ENCODE results near the gene NBAS. TPM values are rescaled to one million over a fixed set of nuclear protein-coding genes. Genes with fewer than 3 reads are reported as not detected.

NBAS gene
- total and polyA plus RNA-seq, 9 of the 15 experiments (the other 6 are each of a cell fraction or from before 2014, with no cell fraction given): 15.3 to 94.4 (median 69.9) TPM

GRCh38 chr2:15400240-15400826, 160.8 kb downstream of the NBAS start:
- no TSS peak for BruUV-seq (replicated peaks)
- H4K20me1 ChIP-seq (replicated peaks; ENCODE audit: control insufficient read depth, insufficient read depth, low read length): no peaks in the 10 kb centered on the region
- intact Hi-C loops (cut with micrococcal nuclease) (no loop called here), in situ Hi-C loops (cut with MboI) (no loop called here)
- no peaks in the 10 kb centered on the region for H3K79me2 ChIP-seq (ENCODE audit: control insufficient read depth, insufficient read depth, low read length)
- no peaks in the 10 kb centered on the region for H3K4me1 ChIP-seq (replicated peaks in 1 of 2; ENCODE audit: control insufficient read depth in 2 of 2, insufficient read depth in 2 of 2, low read length in 2 of 2)
- ChIA-PET CTCF (ENCODE audit: low intra/inter-chr PET ratio) (no interaction called here), POLR2A (no interaction called here)
- no peak overlapping the region for H3K4me2 ChIP-seq (ENCODE audit: insufficient read depth, low read length)
- H3K9me3 ChIP-seq (replicated peaks; ENCODE audit: control insufficient read depth, insufficient read depth, low read depth, low read length): no peaks in the 10 kb centered on the region
- no peaks in the 10 kb centered on the region for H3K9me1 ChIP-seq (ENCODE audit: control insufficient read depth, insufficient read depth, low read length)
- peaks cover 62% of the 10 kb centered on the region for H3K36me3 ChIP-seq (ENCODE audit: control insufficient read depth, insufficient read depth, low read length)
- WGBS (ENCODE audit: insufficient coverage, low coverage, missing lambda C conversion rate): 88% methylated on average over 5 of the region's 5 CpGs
- no peak for ATAC-seq
- no peak for DNase-seq (ENCODE audit: extremely low read depth in 1 of 4, low spot score in 3 of 4)
- H3K9ac ChIP-seq (ENCODE audit: insufficient read depth in 1 of 2, low read depth in 2 of 2, low read length in 2 of 2): no peak overlapping the region
- H3K4me3 ChIP-seq: no peak overlapping the region
- FAIRE-seq: no peak
- TF ChIP-seq, protein P1, sequence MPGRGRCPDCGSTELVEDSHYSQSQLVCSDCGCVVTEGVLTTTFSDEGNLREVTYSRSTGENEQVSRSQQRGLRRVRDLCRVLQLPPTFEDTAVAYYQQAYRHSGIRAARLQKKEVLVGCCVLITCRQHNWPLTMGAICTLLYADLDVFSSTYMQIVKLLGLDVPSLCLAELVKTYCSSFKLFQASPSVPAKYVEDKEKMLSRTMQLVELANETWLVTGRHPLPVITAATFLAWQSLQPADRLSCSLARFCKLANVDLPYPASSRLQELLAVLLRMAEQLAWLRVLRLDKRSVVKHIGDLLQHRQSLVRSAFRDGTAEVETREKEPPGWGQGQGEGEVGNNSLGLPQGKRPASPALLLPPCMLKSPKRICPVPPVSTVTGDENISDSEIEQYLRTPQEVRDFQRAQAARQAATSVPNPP (IDR thresholded peaks at IDR 0.05; ENCODE audit: borderline replicate concordance, insufficient read depth, insufficient read length): no peak
- 0 out of 2 replicates have a peak, but pooled peaks have one; percentile 30 for TF ChIP-seq NFRKB (IDR thresholded peaks at IDR 0.05; ENCODE audit: low read depth)
- no peak overlapping the region for H3K27ac ChIP-seq (ENCODE audit: extremely low read depth, low read depth, low read length)
- H2AFZ ChIP-seq (ENCODE audit: low read depth, low read length): no peak overlapping the region
- no peaks in the 10 kb centered on the region for H3K27me3 ChIP-seq (ENCODE audit: control insufficient read depth in 2 of 2, insufficient read depth in 2 of 2, low read length in 2 of 2)

GRCh38 chr2:15399241-15399640, 161.9 kb downstream of the NBAS start:
- peaks cover 71% of the 10 kb centered on the region for H3K36me3 ChIP-seq (ENCODE audit: control insufficient read depth, insufficient read depth, low read length)
- no peaks in the 10 kb centered on the region for H3K79me2 ChIP-seq (ENCODE audit: control insufficient read depth, insufficient read depth, low read length)
- no peak overlapping the region for H3K4me2 ChIP-seq (ENCODE audit: insufficient read depth, low read length)
- no peaks in the 10 kb centered on the region for H3K9me3 ChIP-seq (replicated peaks; ENCODE audit: control insufficient read depth, insufficient read depth, low read depth, low read length)
- H3K9me1 ChIP-seq (ENCODE audit: control insufficient read depth, insufficient read depth, low read length): no peaks in the 10 kb centered on the region
- no peak for FAIRE-seq
- no peak overlapping the region for H3K27ac ChIP-seq (ENCODE audit: extremely low read depth, low read depth, low read length)
- no peak overlapping the region for H2AFZ ChIP-seq (ENCODE audit: low read depth, low read length)
- CTCF ChIA-PET (ENCODE audit: low intra/inter-chr PET ratio): no interaction called here
- BruUV-seq (replicated peaks): no TSS peak
- no peak overlapping the region for H3K9ac ChIP-seq (ENCODE audit: insufficient read depth in 1 of 2, low read depth in 2 of 2, low read length in 2 of 2)
- in situ Hi-C loops (cut with MboI): no loop called here
- H4K20me1 ChIP-seq (replicated peaks; ENCODE audit: control insufficient read depth, insufficient read depth, low read length): no peaks in the 10 kb centered on the region
- intact Hi-C loops (cut with micrococcal nuclease): no loop called here
- no peak for DNase-seq (ENCODE audit: extremely low read depth in 1 of 4, low spot score in 3 of 4)
- no peaks in the 10 kb centered on the region for H3K4me1 ChIP-seq (replicated peaks in 1 of 2; ENCODE audit: control insufficient read depth in 2 of 2, insufficient read depth in 2 of 2, low read length in 2 of 2)
- WGBS (ENCODE audit: insufficient coverage, low coverage, missing lambda C conversion rate): 86% methylated on average over 1 of the region's 1 CpG
- ATAC-seq: 0 out of 3 replicates have a peak, but pooled peaks have one; percentile 24
- no peak overlapping the region for H3K4me3 ChIP-seq
- POLR2A ChIA-PET: no interaction called here
- H3K27me3 ChIP-seq (ENCODE audit: control insufficient read depth in 2 of 2, insufficient read depth in 2 of 2, low read length in 2 of 2): no peaks in the 10 kb centered on the region
- TF ChIP-seq CBFB (CRISPR knock-in tag; IDR thresholded peaks at IDR 0.05): no peak
- TF ChIP-seq TEAD4 (IDR thresholded peaks at IDR 0.05; ENCODE audit: low read length): no peak
- TF ChIP-seq TEAD4 (CRISPR knock-in tag; IDR thresholded peaks at IDR 0.05; ENCODE audit: borderline replicate concordance): no peak
- TF ChIP-seq ZNF778 (CRISPR knock-in tag; IDR thresholded peaks at IDR 0.05): no peak
- no peak for TF ChIP-seq E2F1 (CRISPR knock-in tag; IDR thresholded peaks at IDR 0.05)
- TF ChIP-seq, protein P2, sequence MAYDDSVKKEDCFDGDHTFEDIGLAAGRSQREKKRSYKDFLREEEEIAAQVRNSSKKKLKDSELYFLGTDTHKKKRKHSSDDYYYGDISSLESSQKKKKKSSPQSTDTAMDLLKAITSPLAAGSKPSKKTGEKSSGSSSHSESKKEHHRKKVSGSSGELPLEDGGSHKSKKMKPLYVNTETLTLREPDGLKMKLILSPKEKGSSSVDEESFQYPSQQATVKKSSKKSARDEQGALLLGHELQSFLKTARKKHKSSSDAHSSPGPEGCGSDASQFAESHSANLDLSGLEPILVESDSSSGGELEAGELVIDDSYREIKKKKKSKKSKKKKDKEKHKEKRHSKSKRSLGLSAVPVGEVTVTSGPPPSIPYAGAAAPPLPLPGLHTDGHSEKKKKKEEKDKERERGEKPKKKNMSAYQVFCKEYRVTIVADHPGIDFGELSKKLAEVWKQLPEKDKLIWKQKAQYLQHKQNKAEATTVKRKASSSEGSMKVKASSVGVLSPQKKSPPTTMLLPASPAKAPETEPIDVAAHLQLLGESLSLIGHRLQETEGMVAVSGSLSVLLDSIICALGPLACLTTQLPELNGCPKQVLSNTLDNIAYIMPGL (CRISPR knock-in tag; IDR thresholded peaks at IDR 0.05): no peak
- TF ChIP-seq, protein P3, sequence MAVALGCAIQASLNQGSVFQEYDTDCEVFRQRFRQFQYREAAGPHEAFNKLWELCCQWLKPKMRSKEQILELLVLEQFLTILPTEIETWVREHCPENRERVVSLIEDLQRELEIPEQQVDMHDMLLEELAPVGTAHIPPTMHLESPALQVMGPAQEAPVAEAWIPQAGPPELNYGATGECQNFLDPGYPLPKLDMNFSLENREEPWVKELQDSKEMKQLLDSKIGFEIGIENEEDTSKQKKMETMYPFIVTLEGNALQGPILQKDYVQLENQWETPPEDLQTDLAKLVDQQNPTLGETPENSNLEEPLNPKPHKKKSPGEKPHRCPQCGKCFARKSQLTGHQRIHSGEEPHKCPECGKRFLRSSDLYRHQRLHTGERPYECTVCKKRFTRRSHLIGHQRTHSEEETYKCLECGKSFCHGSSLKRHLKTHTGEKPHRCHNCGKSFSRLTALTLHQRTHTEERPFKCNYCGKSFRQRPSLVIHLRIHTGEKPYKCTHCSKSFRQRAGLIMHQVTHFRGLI (CRISPR knock-in tag; IDR thresholded peaks at IDR 0.05): no peak
- no peak for TF ChIP-seq TRIM28 (IDR thresholded peaks at IDR 0.05)
- no peak for TF ChIP-seq ZNF224 (CRISPR knock-in tag; IDR thresholded peaks at IDR 0.05)

Measured in K562 (cell line).